Activated B cell treated with CpG ODN at 0.5 μM for 24 hours (primary cell): ENCODE results near the gene LINGO3. TPM values are rescaled to one million over a fixed set of nuclear protein-coding genes. Genes with fewer than 3 reads are reported as not detected.

ENCODE experiments used
- ATAC-seq: fragments of 200-7000 bp; cut with Tn5 transposase; one replicate; pipeline ENCODE4 v1.10.0; 2021; ENCODE audit warnings: low read depth, mild to moderate bottlenecking, moderate library complexity
- CTCF ChIA-PET: fragments of 350-600 bp; sonication (Branson Sonifier 250); formaldehyde crosslinking; loops from one replicate; lab custom pipeline; 2021; ENCODE audit warnings: antibody characterized with exemption; lab: Charles Lee
- POLR2A ChIA-PET: fragments of 350-600 bp; sonication (Branson Sonifier 250); formaldehyde crosslinking; loops from one replicate; lab custom pipeline; 2021; ENCODE audit warnings: antibody characterized with exemption; lab: Charles Lee
- DNase-seq: peaks from one replicate; pipeline ENCODE4 v3.0.0; 2022
- H3K27ac Mint-ChIP-seq: one replicate; pipeline ENCODE4 v1.8.0; 2020; ENCODE audit warnings: mixed read lengths
- H3K27me3 Mint-ChIP-seq: one replicate; pipeline ENCODE4 v1.8.0; 2021; ENCODE audit warnings: mixed read lengths
- H3K36me3 Mint-ChIP-seq: one replicate; pipeline ENCODE4 v1.8.0; 2021; ENCODE audit warnings: low read depth, mixed read lengths
- H3K4me1 Mint-ChIP-seq: one replicate; pipeline ENCODE4 v1.8.0; 2021; ENCODE audit warnings: mixed read lengths
- H3K4me3 Mint-ChIP-seq: one replicate; pipeline ENCODE4 v1.8.0; 2020; ENCODE audit warnings: mild to moderate bottlenecking, mixed read lengths
- H3K9me3 Mint-ChIP-seq: one replicate; pipeline ENCODE4 v1.8.0; 2020; ENCODE audit warnings: mixed read lengths
- intact Hi-C: fragments of 100-400 bp; cut with micrococcal nuclease; formaldehyde crosslinking; loops from one replicate; pipeline ENCODE4 v1.15.1; 2024
- total RNA-seq: library from RNA; stranded (reverse); gene quantifications from 2 replicates; pipeline ENCODE4 v1.2.3, GENCODE V29; 2022
- TF ChIP-seq, protein P1 (sequence below): fragments of 200-600 bp; IDR thresholded peaks from one replicate; pipeline ENCODE4 v1.8.0; 2022; ENCODE audit warnings: antibody characterized with exemption, mild to moderate bottlenecking

LINGO3 gene
- total RNA-seq, 1 donor from 2014 or later = 1.4 TPM

DNA sequence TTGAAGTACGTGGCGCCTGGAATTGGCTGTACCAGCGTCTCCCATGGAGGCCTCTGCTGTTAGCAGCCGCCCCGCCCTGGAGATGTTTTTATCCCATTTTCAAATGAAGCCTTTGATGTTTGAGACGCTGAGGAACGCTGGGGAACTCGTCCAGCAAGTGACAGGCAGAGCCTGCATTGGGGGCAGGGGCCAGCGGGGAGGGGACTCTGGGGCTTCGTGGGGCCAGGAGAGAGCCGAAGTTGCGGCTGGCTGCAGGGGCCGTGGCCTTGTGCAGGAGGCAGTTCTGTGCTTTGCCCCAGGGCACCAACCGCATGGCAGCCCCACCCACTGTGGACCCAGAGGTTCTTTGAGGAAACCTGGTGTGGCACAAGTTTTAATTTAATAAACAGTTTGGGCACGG, 34.0 kb upstream of the LINGO3 start:
- peaks cover 29% of the 10 kb centered on the region for H3K36me3 Mint-ChIP-seq
- ChIA-PET CTCF (no interaction called here), POLR2A (no interaction called here)
- TF ChIP-seq, protein P1, sequence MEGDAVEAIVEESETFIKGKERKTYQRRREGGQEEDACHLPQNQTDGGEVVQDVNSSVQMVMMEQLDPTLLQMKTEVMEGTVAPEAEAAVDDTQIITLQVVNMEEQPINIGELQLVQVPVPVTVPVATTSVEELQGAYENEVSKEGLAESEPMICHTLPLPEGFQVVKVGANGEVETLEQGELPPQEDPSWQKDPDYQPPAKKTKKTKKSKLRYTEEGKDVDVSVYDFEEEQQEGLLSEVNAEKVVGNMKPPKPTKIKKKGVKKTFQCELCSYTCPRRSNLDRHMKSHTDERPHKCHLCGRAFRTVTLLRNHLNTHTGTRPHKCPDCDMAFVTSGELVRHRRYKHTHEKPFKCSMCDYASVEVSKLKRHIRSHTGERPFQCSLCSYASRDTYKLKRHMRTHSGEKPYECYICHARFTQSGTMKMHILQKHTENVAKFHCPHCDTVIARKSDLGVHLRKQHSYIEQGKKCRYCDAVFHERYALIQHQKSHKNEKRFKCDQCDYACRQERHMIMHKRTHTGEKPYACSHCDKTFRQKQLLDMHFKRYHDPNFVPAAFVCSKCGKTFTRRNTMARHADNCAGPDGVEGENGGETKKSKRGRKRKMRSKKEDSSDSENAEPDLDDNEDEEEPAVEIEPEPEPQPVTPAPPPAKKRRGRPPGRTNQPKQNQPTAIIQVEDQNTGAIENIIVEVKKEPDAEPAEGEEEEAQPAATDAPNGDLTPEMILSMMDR = no peak
- H3K27ac Mint-ChIP-seq = no peak overlapping the region
- DNase-seq (no peak), ATAC-seq (no peak)
- intact Hi-C loops = no loop called here
- H3K9me3 Mint-ChIP-seq = no peaks in the 10 kb centered on the region
- H3K4me3 Mint-ChIP-seq = no peak overlapping the region
- no peaks in the 10 kb centered on the region for H3K27me3 Mint-ChIP-seq
- no peaks in the 10 kb centered on the region for H3K4me1 Mint-ChIP-seq

DNA sequence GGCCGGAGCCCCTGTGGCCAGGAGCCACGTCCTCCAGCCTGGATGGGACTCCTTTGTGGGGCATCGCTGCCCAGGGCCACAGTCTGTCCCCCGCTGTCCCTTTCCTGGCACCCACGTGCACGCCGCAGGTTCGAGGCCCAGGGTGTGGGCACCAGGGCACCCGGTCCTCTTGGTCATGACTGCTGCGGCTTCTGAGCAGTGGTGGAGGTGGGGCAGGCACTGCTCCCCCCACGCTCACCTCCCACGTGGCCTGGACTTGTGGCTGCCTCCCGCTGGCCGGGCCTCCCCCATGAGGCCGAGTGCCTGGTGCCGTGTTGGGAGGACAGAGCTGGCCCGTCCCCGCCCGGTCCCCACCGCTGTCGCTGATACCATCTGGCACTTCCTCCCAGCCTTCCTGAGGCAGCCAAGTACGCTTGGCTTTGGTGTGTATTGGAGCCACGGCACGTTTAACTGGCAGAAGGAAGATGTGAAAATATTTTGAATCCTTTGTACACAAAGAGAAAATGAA, 33.3 kb upstream of the LINGO3 start:
- no peaks in the 10 kb centered on the region for H3K27me3 Mint-ChIP-seq
- no peak overlapping the region for H3K4me3 Mint-ChIP-seq
- H3K4me1 Mint-ChIP-seq = peaks cover 3% of the 10 kb centered on the region
- TF ChIP-seq, protein P1 = no peak
- CTCF ChIA-PET = no interaction called here
- intact Hi-C loops = no loop called here
- no peak overlapping the region for H3K27ac Mint-ChIP-seq
- DNase-seq (no peak), ATAC-seq (no peak)
- H3K36me3 Mint-ChIP-seq = peaks cover 35% of the 10 kb centered on the region
- POLR2A ChIA-PET = no interaction called here
- H3K9me3 Mint-ChIP-seq = no peaks in the 10 kb centered on the region

DNA sequence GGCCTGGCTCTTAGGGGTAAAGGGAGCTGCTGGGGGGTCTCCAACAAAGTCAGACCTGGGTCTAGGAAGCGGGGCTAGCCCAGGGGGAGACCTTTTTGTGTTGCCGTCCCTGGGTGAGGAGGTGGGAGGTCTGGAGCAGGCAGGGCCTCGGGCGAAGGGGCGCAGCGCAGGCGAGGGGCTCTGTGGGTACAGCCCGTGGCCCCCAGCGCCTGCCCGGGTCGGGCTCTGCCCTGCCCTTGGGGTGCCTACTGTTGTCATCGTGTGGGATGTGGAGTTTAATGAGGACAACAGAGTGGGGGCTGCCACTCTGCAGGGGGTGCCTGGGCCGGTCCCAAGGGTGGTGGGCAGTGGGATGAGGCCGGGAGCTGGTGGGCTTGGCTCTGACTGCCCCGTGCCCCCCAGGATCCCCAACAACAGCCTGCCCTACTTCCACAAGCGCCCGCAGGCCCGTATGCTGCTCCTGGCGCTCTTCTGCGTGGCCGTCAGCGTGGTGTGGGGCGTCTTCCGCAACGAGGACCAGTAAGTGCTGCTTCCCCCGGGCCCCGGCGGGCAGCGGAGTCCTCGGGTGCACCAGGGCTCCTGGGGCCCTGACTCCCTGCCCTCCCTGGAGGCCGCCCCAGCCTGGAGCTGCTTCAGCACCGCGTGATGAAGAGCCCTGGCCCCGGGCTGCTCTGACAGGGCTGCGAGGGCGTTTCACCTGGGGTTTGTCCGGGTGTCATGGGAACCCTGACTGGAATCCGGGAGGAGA, 32.7 kb upstream of the LINGO3 start:
- Mint-ChIP-seq H3K4me3 (no peak overlapping the region), H3K4me1 (peaks cover 10% of the 10 kb centered on the region), H3K27ac (no peak overlapping the region), H3K9me3 (no peaks in the 10 kb centered on the region), H3K27me3 (no peaks in the 10 kb centered on the region), H3K36me3 (peaks cover 38% of the 10 kb centered on the region)
- no peak for ATAC-seq
- POLR2A ChIA-PET = no interaction called here
- intact Hi-C loops = no loop called here
- CTCF ChIA-PET = no interaction called here
- no peak for DNase-seq
- TF ChIP-seq, protein P1 = no peak

GRCh38 chr19:2339644-2340310, 31.8 kb upstream of the LINGO3 start:
- Mint-ChIP-seq H3K4me3 (no peak overlapping the region), H3K27me3 (no peaks in the 10 kb centered on the region), H3K27ac (no peak overlapping the region), H3K9me3 (no peaks in the 10 kb centered on the region), H3K4me1 (peaks cover 11% of the 10 kb centered on the region), H3K36me3 (peaks cover 33% of the 10 kb centered on the region)
- ATAC-seq = no peak
- TF ChIP-seq, protein P1 = no peak
- DNase-seq = no peak
- ChIA-PET CTCF (no interaction called here), POLR2A (no interaction called here)
- intact Hi-C loops = no loop called here
